Suprapubic skin (tissue), 4 donors: ENCODE measurements around the gene RPL13. TPM values are rescaled to one million over a fixed set of nuclear protein-coding genes. Genes with fewer than 3 reads are reported as not detected.

Source experiments
- DNase-seq, 2 donors: peaks; one replicate each; pipeline ENCODE4 v3.0.0-alpha.2; 2019; ENCODE audit warnings: low spot score in 2 of 2
- H3K27ac ChIP-seq: fragments of 200-600 bp; sonication (generic); one replicate; pipeline ENCODE4 v1.5.1; 2019
- H3K27me3 ChIP-seq: fragments of 200-600 bp; sonication (generic); one replicate; pipeline ENCODE4 v1.5.1; 2019
- H3K36me3 ChIP-seq: fragments of 200-600 bp; sonication (generic); one replicate; pipeline ENCODE4 v1.5.1; 2019
- H3K4me1 ChIP-seq: fragments of 200-600 bp; sonication (generic); one replicate; pipeline ENCODE4 v1.5.1; 2019
- H3K4me3 ChIP-seq: fragments of 200-600 bp; sonication (generic); one replicate; pipeline ENCODE4 v1.5.1; 2019; ENCODE audit warnings: mild to moderate bottlenecking
- H3K9me3 ChIP-seq: fragments of 200-600 bp; sonication (generic); one replicate; pipeline ENCODE4 v1.5.1; 2019
- CTCF ChIP-seq, 2 donors: fragments of 200-600 bp in 1 of 2; fragments of 450-650 bp in 1 of 2; sonication (generic) in 1 of 2; IDR thresholded peaks; one replicate each; pipeline ENCODE4 v1.5.1; 2016 to 2019; ENCODE audit warnings: antibody characterized with exemption in 2 of 2, mild to moderate bottlenecking in 1 of 2, moderate library complexity in 1 of 2
- EP300 ChIP-seq: sonication (generic); formaldehyde crosslinking; IDR thresholded peaks from one replicate; pipeline ENCODE4 v1.6.1; 2017; ENCODE audit warnings: antibody characterized with exemption
- POLR2A ChIP-seq, 2 donors: fragments of 450-650 bp; IDR thresholded peaks; one replicate each; pipeline ENCODE4 v1.6.1; 2017; ENCODE audit warnings: antibody characterized with exemption in 2 of 2, mild to moderate bottlenecking in 2 of 2, moderate library complexity in 2 of 2
- POLR2AphosphoS5 ChIP-seq, 3 donors: sonication (generic); formaldehyde crosslinking; IDR thresholded peaks; one replicate each; pipeline ENCODE4 v1.6.1; 2017; ENCODE audit warnings: antibody characterized with exemption in 3 of 3
- WGBS: methylation state at CpG from one replicate; pipeline ENCODE4 v1.1.5; 2018; 5-methylcytosine and 5-hydroxymethylcytosine counted together
- total RNA-seq, 4 donors: library from RNA; depleted of rRNA; stranded (reverse); fragments of >200 nt; gene quantifications; one replicate each; pipeline ENCODE4 v1.1.0, GENCODE V29; 2016

RPL13 gene
- total RNA-seq, 4 donors from 2014 or later = 4,033 to 9,308 (median 7,964) TPM

GRCh38 chr16:89571636-89572035, 11.2 kb downstream of the RPL13 start:
- H3K4me1 ChIP-seq = peaks cover 30% of the 10 kb centered on the region
- 64% methylated on average over 5 of the region's 18 CpGs for WGBS
- TF ChIP-seq POLR2A (IDR thresholded peaks at IDR 0.05) (no peak), CTCF (IDR thresholded peaks at IDR 0.05) (no peak), POLR2AphosphoS5 (IDR thresholded peaks at IDR 0.05) (no peak), EP300 (no peak)
- no peak for DNase-seq
- H3K27me3 ChIP-seq = peaks cover 48% of the 10 kb centered on the region
- no peak overlapping the region for H3K4me3 ChIP-seq
- no peaks in the 10 kb centered on the region for H3K9me3 ChIP-seq
- H3K36me3 ChIP-seq = no peaks in the 10 kb centered on the region
- H3K27ac ChIP-seq = no peak overlapping the region

- H3K9me3 ChIP-seq = no peaks in the 10 kb centered on the region
- no peak overlapping the region for H3K27ac ChIP-seq
- no peak for TF ChIP-seq CTCF (IDR thresholded peaks at IDR 0.05)
- TF ChIP-seq POLR2A (IDR thresholded peaks at IDR 0.05) = no peak
- no peak for TF ChIP-seq EP300
- no peak for TF ChIP-seq POLR2AphosphoS5 (IDR thresholded peaks at IDR 0.05)
- H3K4me3 ChIP-seq = no peak overlapping the region
- peaks cover 53% of the 10 kb centered on the region for H3K27me3 ChIP-seq
- 28% methylated on average over 12 of the region's 14 CpGs for WGBS
- H3K36me3 ChIP-seq = no peaks in the 10 kb centered on the region
- peaks cover 30% of the 10 kb centered on the region for H3K4me1 ChIP-seq
- no peak for DNase-seq
Observed at GRCh38 chr16:89572073-89572484, 11.6 kb downstream of the RPL13 start.

GRCh38 chr16:89572485-89573205, 12.2 kb downstream of the RPL13 start:
- Histone ChIP-seq H3K27me3 (peaks cover 53% of the 10 kb centered on the region), H3K4me1 (peaks cover 30% of the 10 kb centered on the region), H3K4me3 (no peak overlapping the region), H3K9me3 (no peaks in the 10 kb centered on the region), H3K36me3 (no peaks in the 10 kb centered on the region), H3K27ac (no peak overlapping the region)
- TF ChIP-seq POLR2A (IDR thresholded peaks at IDR 0.05) (no peak), POLR2AphosphoS5 (IDR thresholded peaks at IDR 0.05) (no peak), CTCF (IDR thresholded peaks at IDR 0.05) (no peak), EP300 (no peak)
- WGBS = 74% methylated on average over 14 of the region's 19 CpGs
- DNase-seq = no peak

GRCh38 chr16:89573826-89574680, 13.6 kb downstream of the RPL13 start:
- no peaks in the 10 kb centered on the region for H3K9me3 ChIP-seq
- no peak for TF ChIP-seq CTCF (IDR thresholded peaks at IDR 0.05)
- TF ChIP-seq POLR2A (IDR thresholded peaks at IDR 0.05) = no peak
- no peak for TF ChIP-seq POLR2AphosphoS5 (IDR thresholded peaks at IDR 0.05)
- no peak for TF ChIP-seq EP300
- 76% methylated on average over 28 of the region's 31 CpGs for WGBS
- peak overlapping the region; percentile 42 for H3K4me3 ChIP-seq
- H3K4me1 ChIP-seq = peaks cover 30% of the 10 kb centered on the region
- H3K27ac ChIP-seq = no peak overlapping the region
- H3K27me3 ChIP-seq = peaks cover 53% of the 10 kb centered on the region
- no peak for DNase-seq
- no peaks in the 10 kb centered on the region for H3K36me3 ChIP-seq

- no peak for DNase-seq
- H3K27ac ChIP-seq = no peak overlapping the region
- peak overlapping the region; percentile 42 for H3K4me3 ChIP-seq
- H3K27me3 ChIP-seq = peaks cover 53% of the 10 kb centered on the region
- H3K9me3 ChIP-seq = no peaks in the 10 kb centered on the region
- 2% methylated on average over 19 of the region's 55 CpGs for WGBS
- no peaks in the 10 kb centered on the region for H3K36me3 ChIP-seq
- H3K4me1 ChIP-seq = peaks cover 30% of the 10 kb centered on the region
- TF ChIP-seq POLR2A (IDR thresholded peaks at IDR 0.05) = no peak
- peak; percentile 39 to 78 for TF ChIP-seq CTCF (IDR thresholded peaks at IDR 0.05)
Observed at GRCh38 chr16:89574681-89575246, 14.3 kb downstream of the RPL13 start.
